ENCODE results near the gene DUOXA2. TPM values are rescaled to one million over a fixed set of nuclear protein-coding genes. Genes with fewer than 3 reads are reported as not detected.

DUOXA2 gene
- total and polyA plus RNA-seq, 7 donors = 0.11 TPM; not detected in 6

GRCh38 chr15:45138814-45139765 is 25.0 kb downstream of the DUOXA2 start:
- no peak for ATAC-seq
- intact Hi-C loops (cut with DNase I) = no loop called here
- DNase-seq = no peak

GRCh38 chr15:45139770-45140169 is 25.6 kb downstream of the DUOXA2 start:
- Histone ChIP-seq H3K27ac (no peak overlapping the region), H3K4me3 (no peak overlapping the region), H3K9me3 (no peaks in the 10 kb centered on the region), H3K27me3 (ENCODE audit: insufficient read depth in 3 of 3, low read length in 2 of 3) (peaks cover 0 to 18% (median 10%) of the 10 kb centered on the region in 3 donors), H3K4me1 (peaks cover 3% of the 10 kb centered on the region), H3K36me3 (ENCODE audit: insufficient read depth in 1 of 2, low read depth in 1 of 2) (no peaks in the 10 kb centered on the region)
- ATAC-seq (no peak), DNase-seq (no peak)
- WGBS, 3 donors = 80 to 92% (median 82%) methylated on average over 6 of the region's 6 CpGs
- no peak for TF ChIP-seq CTCF (IDR thresholded peaks at IDR 0.05)
- intact Hi-C loops (cut with DNase I) = no loop called here

More at GRCh38 chr15:45138814-45139765, 25.0 kb downstream of the DUOXA2 start:
- H3K4me1 ChIP-seq = peaks cover 3% of the 10 kb centered on the region
- WGBS, 3 donors = 50 to 61% (median 56%) methylated on average over 12 of the region's 12 CpGs
- H3K9me3 ChIP-seq = no peaks in the 10 kb centered on the region
- H3K27me3 ChIP-seq (ENCODE audit: insufficient read depth in 3 of 3, low read length in 2 of 3) = peaks cover 0 to 24% (median 15%) of the 10 kb centered on the region in 3 donors
- H3K27ac ChIP-seq = no peak overlapping the region
- H3K36me3 ChIP-seq (ENCODE audit: insufficient read depth in 1 of 2, low read depth in 1 of 2) = no peaks in the 10 kb centered on the region
- TF ChIP-seq CTCF (IDR thresholded peaks at IDR 0.05) = no peak
- H3K4me3 ChIP-seq = no peak overlapping the region

- DNase-seq = no peak
- WGBS, 3 donors = 92 to 97% (median 94%) methylated on average over 10 of the region's 10 CpGs
- H3K4me1 ChIP-seq = no peaks in the 10 kb centered on the region
These were observed 26.6 kb downstream of the DUOXA2 start for GRCh38 chr15:45140557-45141250.

GRCh38 chr15:45141386-45141785 is 27.3 kb downstream of the DUOXA2 start:
- Histone ChIP-seq H3K36me3 (ENCODE audit: insufficient read depth in 1 of 2, low read depth in 1 of 2) (no peaks in the 10 kb centered on the region), H3K4me3 (no peak overlapping the region), H3K4me1 (no peaks in the 10 kb centered on the region), H3K27me3 (ENCODE audit: insufficient read depth in 3 of 3, low read length in 2 of 3) (peaks cover 0 to 5% (median 2%) of the 10 kb centered on the region in 3 donors), H3K9me3 (no peaks in the 10 kb centered on the region), H3K27ac (no peak overlapping the region)
- 77 to 81% (median 78%) methylated on average over 4 to 5 of the region's 5 CpGs for WGBS, 3 donors
- ATAC-seq (no peak), DNase-seq (no peak)
- no peak for TF ChIP-seq CTCF (IDR thresholded peaks at IDR 0.05)
- intact Hi-C loops (cut with DNase I) = no loop called here

More at GRCh38 chr15:45140557-45141250, 26.6 kb downstream of the DUOXA2 start:
- no peaks in the 10 kb centered on the region for H3K36me3 ChIP-seq (ENCODE audit: insufficient read depth in 1 of 2, low read depth in 1 of 2)
- intact Hi-C loops (cut with DNase I) = no loop called here
- no peak for ATAC-seq
- H3K9me3 ChIP-seq = no peaks in the 10 kb centered on the region
- no peak for TF ChIP-seq CTCF (IDR thresholded peaks at IDR 0.05)
- peaks cover 0 to 11% (median 3%) of the 10 kb centered on the region in 3 donors for H3K27me3 ChIP-seq (ENCODE audit: insufficient read depth in 3 of 3, low read length in 2 of 3)
- no peak overlapping the region for H3K27ac ChIP-seq
- no peak overlapping the region for H3K4me3 ChIP-seq

All from psoas muscle (tissue), 8 donors.